Measurements from ENCODE around the gene RPRD1B. TPM values are rescaled to one million over a fixed set of nuclear protein-coding genes. Genes with fewer than 3 reads are reported as not detected.

The RPRD1B gene
- total and polyA plus RNA-seq, 2 donors (not counting 3 experiments of a cell fraction or from before 2014, with no cell fraction given), result 13.0 to 29.3 TPM

- ChIA-PET CTCF (interaction anchor here (0.8 to 1.8 kb wide), 4 partner anchors 17 to 432 kb away, joined by 3 to 5 read pairs (median 4); no protein-coding TSS in a partner anchor), POLR2A (no interaction called here)
- Histone ChIP-seq H3K79me2 (ENCODE audit: control insufficient read depth, insufficient read depth, low read length) (no peaks in the 10 kb centered on the region), H3K36me3 (ENCODE audit: control insufficient read depth in 2 of 2, extremely low read depth in 1 of 2, insufficient read depth in 2 of 2, low read length in 2 of 2) (peaks cover 13 to 17% of the 10 kb centered on the region in 2 experiments), H3K27ac (ENCODE audit: insufficient read depth, low read depth, low read length) (no peak overlapping the region), H3K4me1 (ENCODE audit: control insufficient read depth, extremely low read depth, insufficient read depth, low read length) (peaks cover 7% of the 10 kb centered on the region), H3K9me3 (replicated peaks; ENCODE audit: control insufficient read depth, insufficient read depth, low read length) (no peaks in the 10 kb centered on the region), H3K4me3 (replicated peaks in 1 of 3; ENCODE audit: insufficient read depth in 1 of 3, low read depth in 1 of 3, low read length in 3 of 3) (no peak overlapping the region), H2AFZ (ENCODE audit: low read depth, low read length) (no peak overlapping the region), H4K20me1 (replicated peaks; ENCODE audit: control insufficient read depth, extremely low read depth, insufficient read depth, low read length) (no peaks in the 10 kb centered on the region), H3K9ac (replicated peaks; ENCODE audit: extremely low read depth, insufficient read depth, low read length) (no peak overlapping the region), H3K27me3 (ENCODE audit: control insufficient read depth in 2 of 2, insufficient read depth in 2 of 2, low read length in 2 of 2) (no peaks in the 10 kb centered on the region), H3K9me1 (replicated peaks; ENCODE audit: control insufficient read depth, extremely low read depth, insufficient read depth, low read length) (no peaks in the 10 kb centered on the region), H3K4me2 (ENCODE audit: insufficient read depth, low read length) (no peak overlapping the region)
- dilution Hi-C loops (cut with MboI; ENCODE audit: extremely low pct_ligation_motif_present, low sequenced_read_pairs) (no loop called here), intact Hi-C loops (cut with micrococcal nuclease) (no loop called here)
- BruUV-seq (replicated peaks), result no TSS peak
- TF ChIP-seq MYC (IDR thresholded peaks at IDR 0.05; ENCODE audit: low read depth, low read length) (no peak), GATA2 (IDR thresholded peaks at IDR 0.05; ENCODE audit: insufficient read depth, insufficient read length, low read depth, low read length) (no peak), EZH2 (IDR thresholded peaks at IDR 0.05; ENCODE audit: borderline replicate concordance, low read depth, low read length, severe bottlenecking) (no peak), POLR2A (IDR thresholded peaks at IDR 0.05; ENCODE audit: low read depth, low read length) (no peak), FOS (IDR thresholded peaks at IDR 0.05; ENCODE audit: borderline replicate concordance, insufficient read depth, low read length) (no peak), JUN (IDR thresholded peaks at IDR 0.05; ENCODE audit: borderline replicate concordance, insufficient read depth, insufficient read length, low read depth) (no peak), CTCF (IDR thresholded peaks at IDR 0.05; ENCODE audit: extremely low read depth in 1 of 2, insufficient read depth in 1 of 2, low read depth in 1 of 2, low read length in 2 of 2) (no peak), POLR2AphosphoS5 (IDR thresholded peaks at IDR 0.05; ENCODE audit: insufficient read depth, low read depth, low read length) (no peak)
- TF ChIP-seq, protein P1, sequence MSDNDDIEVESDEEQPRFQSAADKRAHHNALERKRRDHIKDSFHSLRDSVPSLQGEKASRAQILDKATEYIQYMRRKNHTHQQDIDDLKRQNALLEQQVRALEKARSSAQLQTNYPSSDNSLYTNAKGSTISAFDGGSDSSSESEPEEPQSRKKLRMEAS (IDR thresholded peaks at IDR 0.05; ENCODE audit: insufficient read depth, insufficient read length), result no peak
- DNase-seq (ENCODE audit: low read depth, low spot score) (no peak), FAIRE-seq (no peak)
Measured at GRCh38 chr20:37995856-37996605, 37.5 kb upstream of the RPRD1B start.
